GM18907 (cell line): ENCODE measurements around the gene DDX1.
"Not testable (repeated sequence)": the region's sequence is repeated elsewhere in the genome, so short reads cannot be mapped to it uniquely, and the experiment has no call there.

Experiments
- ATAC-seq: cut with Tn5 transposase; IDR thresholded peaks from one replicate; pipeline ENCODE4 v1.9.1; 2021; ENCODE audit warnings: mild to moderate bottlenecking, moderate library complexity; ENCODE audit not compliant: unreplicated experiment

The DDX1 gene

GRCh38 chr2:15672961-15673918 lies 81.6 kb downstream of the DDX1 start:
- no peak for ATAC-seq

DNA sequence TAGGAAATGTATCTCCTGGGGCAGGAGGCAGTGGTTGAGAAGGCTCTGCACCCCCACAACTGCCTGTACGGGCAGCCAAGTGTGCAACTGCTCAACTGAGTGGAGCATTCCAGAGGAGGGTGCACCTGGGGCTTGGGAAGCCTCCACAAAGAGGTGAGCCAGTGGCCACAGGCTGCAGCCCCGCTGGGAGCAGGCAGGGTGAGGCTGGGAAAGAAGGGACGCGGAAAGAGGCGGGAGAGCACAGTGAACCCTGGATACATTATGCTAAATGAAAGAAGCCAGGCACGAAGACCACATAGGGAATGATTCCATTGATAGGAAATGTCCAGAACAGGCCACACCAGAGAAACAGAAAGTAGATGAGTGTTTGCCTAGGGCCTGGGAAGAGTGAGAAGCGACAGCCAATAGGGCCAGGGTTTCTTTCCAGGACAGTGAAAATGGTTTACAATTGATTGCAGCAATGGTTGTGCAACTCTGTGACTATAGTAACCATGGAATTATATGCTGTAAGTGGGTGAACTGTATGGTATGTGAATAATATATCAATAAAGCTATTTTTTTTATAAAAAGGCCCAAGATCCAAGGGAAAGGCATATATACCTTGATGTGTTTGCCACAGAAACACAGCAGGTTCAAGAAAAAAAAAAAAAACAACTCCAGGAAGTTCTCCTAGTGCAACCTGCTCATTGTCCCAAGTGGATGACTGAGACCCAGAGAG lies 82.4 kb downstream of the DDX1 start:
- no peak for ATAC-seq

GRCh38 chr2:15674637-15675455 lies 83.2 kb downstream of the DDX1 start:
- ATAC-seq = no peak

DNA sequence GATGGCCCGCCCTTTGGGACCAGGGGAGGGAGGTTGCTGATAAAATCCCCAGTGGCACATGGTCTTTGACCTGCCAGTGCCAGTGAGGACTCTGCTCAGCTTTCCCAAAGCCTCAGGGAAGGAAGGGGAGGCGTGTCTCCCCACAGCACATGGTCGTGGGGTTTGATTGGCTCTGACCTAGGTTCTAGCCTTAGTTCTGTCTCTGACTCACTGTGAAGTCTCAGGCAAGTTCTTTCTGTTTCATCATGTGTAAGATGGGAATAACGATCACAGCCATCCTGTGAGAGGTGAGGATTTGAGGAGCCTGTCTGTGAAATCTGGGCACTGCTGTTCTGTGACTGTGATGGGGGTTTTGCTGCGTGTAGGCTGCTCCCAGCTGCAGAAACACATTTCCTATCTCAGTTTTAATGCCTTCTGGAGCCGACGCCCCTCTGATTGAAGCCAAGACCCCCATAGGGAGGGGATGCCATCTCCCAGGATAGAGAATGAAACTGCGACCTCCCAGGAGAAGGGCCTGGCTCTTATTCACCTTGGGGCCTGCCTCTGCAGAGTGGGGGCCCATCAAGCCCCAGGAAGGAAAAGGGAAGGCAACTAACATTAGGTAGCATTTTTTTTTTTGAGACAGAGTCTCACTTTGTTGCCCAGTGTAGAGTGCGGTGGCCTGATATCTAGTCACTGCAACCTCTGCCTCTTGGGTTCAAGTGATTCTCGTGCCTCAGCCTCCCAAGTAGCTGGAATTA lies 84.0 kb downstream of the DDX1 start:
- ATAC-seq = no peak

DNA sequence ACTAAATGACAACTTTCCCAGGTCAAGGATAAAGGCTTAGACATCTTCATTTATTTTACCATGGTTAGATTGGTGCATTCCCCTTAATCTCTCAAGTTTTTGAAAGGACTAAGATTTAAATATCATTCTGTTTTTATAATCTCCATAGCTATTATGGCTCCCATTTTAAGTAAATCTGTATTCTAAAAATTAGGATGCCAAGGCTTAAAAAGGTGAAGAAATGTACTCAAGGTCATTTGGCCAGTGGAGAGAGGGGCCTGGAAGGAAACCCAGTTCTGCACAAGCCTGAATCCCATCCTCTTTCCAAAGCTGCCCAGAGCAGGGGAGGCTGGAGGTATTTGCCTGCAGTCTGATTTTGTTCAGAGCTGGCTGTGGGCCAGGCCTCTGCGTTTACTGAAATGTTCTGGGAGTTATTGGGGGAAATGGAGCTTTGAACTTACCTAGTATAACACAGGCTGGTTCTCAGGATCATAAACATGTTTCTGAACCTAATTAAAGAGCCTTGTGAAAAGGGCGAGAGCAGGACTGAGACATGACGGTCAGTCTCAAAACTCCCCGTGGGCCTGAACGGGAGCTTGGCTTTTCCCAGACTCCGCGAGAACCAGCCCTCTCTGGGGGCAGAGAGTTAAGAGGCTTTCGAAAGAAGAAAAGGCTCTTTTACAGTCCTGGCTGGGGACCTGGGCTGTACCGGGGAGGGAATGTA lies 85.6 kb downstream of the DDX1 start:
- ATAC-seq = no peak

GRCh38 chr2:15678346-15678745 lies 86.7 kb downstream of the DDX1 start:
- ATAC-seq = no peak

DNA sequence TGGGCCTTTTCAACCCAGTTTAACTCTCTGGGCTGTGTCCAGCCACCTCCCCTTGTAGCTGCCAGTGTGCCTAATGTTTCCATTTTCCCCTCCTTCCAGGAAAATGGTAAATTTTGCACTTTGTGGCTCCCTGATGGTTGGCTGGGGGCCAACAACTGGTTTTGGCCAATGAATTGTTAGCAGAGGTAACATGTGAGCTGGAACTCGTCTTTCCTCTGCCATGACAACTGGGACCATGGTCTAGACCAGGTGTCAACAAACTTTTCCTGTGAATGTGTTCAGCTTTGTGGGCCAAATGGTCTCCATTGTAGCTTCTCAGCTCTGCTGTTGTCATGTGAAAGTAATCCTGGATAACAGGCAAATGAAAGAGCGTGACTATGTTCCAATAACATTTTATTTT lies 87.2 kb downstream of the DDX1 start:
- no peak for ATAC-seq

- no peak for ATAC-seq
These were observed 87.8 kb downstream of the DDX1 start for GRCh38 chr2:15679386-15679924.

- ATAC-seq = not testable (repeated sequence)
These were observed 88.5 kb downstream of the DDX1 start for GRCh38 chr2:15680132-15680531.
